Central memory CD8-positive, alpha-beta T cell (primary cell): ENCODE measurements around the gene MYOF.
"Not testable (repeated sequence)": the region's sequence is repeated elsewhere in the genome, so short reads cannot be mapped to it uniquely, and the experiment has no call there.

ENCODE experiments used
- ATAC-seq: fragments of 150-1000 bp; cut with Tn5 transposase; replicated peaks from 2 replicates; pipeline ENCODE4 v1.10.0; 2022; ENCODE audit warnings: mild to moderate bottlenecking, moderate FRiP score, moderate number of reproducible peaks; ENCODE audit not compliant: poor library complexity, severe bottlenecking; ENCODE audit errors: extremely low read depth
- DNase-seq, 2 donors: peaks; one replicate each; pipeline ENCODE4 v3.0.0; 2021; ENCODE audit warnings: low spot score in 2 of 2
- H3K27ac Mint-ChIP-seq: one replicate; pipeline ENCODE4 v1.8.0; 2022; ENCODE audit warnings: low read depth, mild to moderate bottlenecking, moderate library complexity, mixed read lengths
- H3K27me3 Mint-ChIP-seq: one replicate; pipeline ENCODE4 v1.8.0; 2022; ENCODE audit warnings: mixed read lengths
- H3K36me3 Mint-ChIP-seq: one replicate; pipeline ENCODE4 v1.8.0; 2022; ENCODE audit warnings: mild to moderate bottlenecking, moderate library complexity, mixed read lengths; ENCODE audit not compliant: insufficient read depth
- H3K4me1 Mint-ChIP-seq: one replicate; pipeline ENCODE4 v1.8.0; 2022; ENCODE audit warnings: mixed read lengths
- H3K4me3 Mint-ChIP-seq: one replicate; pipeline ENCODE4 v1.8.0; 2022; ENCODE audit warnings: mild to moderate bottlenecking, moderate library complexity, mixed read lengths
- H3K9me3 Mint-ChIP-seq: one replicate; pipeline ENCODE4 v1.8.0; 2022; ENCODE audit warnings: mixed read lengths

The MYOF gene

DNA sequence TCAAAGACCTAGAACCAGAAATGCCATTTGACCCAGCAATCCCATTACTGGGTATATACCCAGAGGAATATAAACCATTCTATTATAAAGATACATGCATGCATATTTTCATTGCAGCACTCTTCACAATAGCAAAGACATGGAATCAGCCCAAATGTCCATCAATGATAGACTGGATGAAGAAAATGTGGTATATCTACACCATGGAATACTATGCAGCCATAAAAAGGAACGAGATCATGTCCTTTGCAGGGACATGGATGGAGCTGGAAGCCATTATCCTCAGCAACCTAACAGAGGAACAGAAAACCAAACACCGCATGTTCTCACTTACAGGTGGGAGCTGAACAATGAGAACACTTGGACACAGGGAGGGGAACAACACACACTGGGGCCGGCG is 123.7 kb downstream of the MYOF start:
- not testable (repeated sequence) for H3K4me1 Mint-ChIP-seq, H3K9me3 Mint-ChIP-seq, H3K4me3 Mint-ChIP-seq, H3K27ac Mint-ChIP-seq, H3K36me3 Mint-ChIP-seq, DNase-seq, ATAC-seq
- peaks cover 40% of the 10 kb centered on the region for H3K27me3 Mint-ChIP-seq

- H3K4me1 Mint-ChIP-seq = peaks cover 6% of the 10 kb centered on the region
- ATAC-seq (no peak), DNase-seq (no peak)
- H3K36me3 Mint-ChIP-seq = peaks cover 2% of the 10 kb centered on the region
- peaks cover 40% of the 10 kb centered on the region for H3K27me3 Mint-ChIP-seq
- H3K9me3 Mint-ChIP-seq = no peaks in the 10 kb centered on the region
- no peak overlapping the region for H3K27ac Mint-ChIP-seq
- no peak overlapping the region for H3K4me3 Mint-ChIP-seq
Observed at GRCh38 chr10:93357680-93358079, 124.5 kb downstream of the MYOF start.

GRCh38 chr10:93356516-93356915 is 125.6 kb downstream of the MYOF start:
- Mint-ChIP-seq H3K36me3 (peaks cover 2% of the 10 kb centered on the region), H3K27me3 (peaks cover 40% of the 10 kb centered on the region), H3K9me3 (no peaks in the 10 kb centered on the region), H3K4me1 (peaks cover 6% of the 10 kb centered on the region), H3K27ac (no peak overlapping the region), H3K4me3 (no peak overlapping the region)
- DNase-seq (no peak), ATAC-seq (no peak)

- Mint-ChIP-seq H3K27ac (no peak overlapping the region), H3K4me3 (no peak overlapping the region), H3K9me3 (no peaks in the 10 kb centered on the region), H3K27me3 (peaks cover 25% of the 10 kb centered on the region), H3K4me1 (peaks cover 4% of the 10 kb centered on the region), H3K36me3 (no peaks in the 10 kb centered on the region)
- no peak for DNase-seq
- no peak for ATAC-seq
Observed at GRCh38 chr10:93352638-93353383, 129.3 kb downstream of the MYOF start.

DNA sequence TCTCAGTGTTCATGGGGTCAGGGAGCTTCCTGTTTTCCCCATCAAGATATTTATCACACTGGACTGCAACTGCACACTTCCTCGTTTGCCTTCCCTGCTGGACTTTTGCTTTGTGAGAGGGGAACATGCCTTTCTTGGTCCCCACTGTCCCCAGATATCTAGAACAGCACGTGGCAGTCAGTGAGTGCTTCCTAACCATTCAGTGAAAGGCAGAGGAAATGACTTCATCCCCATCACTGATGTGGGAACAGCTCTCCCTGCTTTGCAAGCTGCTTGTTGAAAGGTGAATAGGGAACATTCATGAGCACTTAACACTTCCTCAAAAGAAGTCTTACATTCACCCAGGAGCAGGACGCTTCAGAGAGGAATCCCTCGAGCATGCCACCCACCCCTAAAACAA is 135.4 kb downstream of the MYOF start:
- H3K4me1 Mint-ChIP-seq = no peaks in the 10 kb centered on the region
- DNase-seq (no peak), ATAC-seq (no peak)
- H3K9me3 Mint-ChIP-seq = no peaks in the 10 kb centered on the region
- H3K27ac Mint-ChIP-seq = no peak overlapping the region
- no peaks in the 10 kb centered on the region for H3K27me3 Mint-ChIP-seq
- H3K4me3 Mint-ChIP-seq = no peak overlapping the region
- no peaks in the 10 kb centered on the region for H3K36me3 Mint-ChIP-seq

- DNase-seq (no peak), ATAC-seq (no peak)
- Mint-ChIP-seq H3K9me3 (no peaks in the 10 kb centered on the region), H3K4me1 (no peaks in the 10 kb centered on the region), H3K27me3 (no peaks in the 10 kb centered on the region), H3K36me3 (no peaks in the 10 kb centered on the region), H3K27ac (no peak overlapping the region), H3K4me3 (no peak overlapping the region)
Observed at GRCh38 chr10:93346108-93346507, 136.0 kb downstream of the MYOF start.

DNA sequence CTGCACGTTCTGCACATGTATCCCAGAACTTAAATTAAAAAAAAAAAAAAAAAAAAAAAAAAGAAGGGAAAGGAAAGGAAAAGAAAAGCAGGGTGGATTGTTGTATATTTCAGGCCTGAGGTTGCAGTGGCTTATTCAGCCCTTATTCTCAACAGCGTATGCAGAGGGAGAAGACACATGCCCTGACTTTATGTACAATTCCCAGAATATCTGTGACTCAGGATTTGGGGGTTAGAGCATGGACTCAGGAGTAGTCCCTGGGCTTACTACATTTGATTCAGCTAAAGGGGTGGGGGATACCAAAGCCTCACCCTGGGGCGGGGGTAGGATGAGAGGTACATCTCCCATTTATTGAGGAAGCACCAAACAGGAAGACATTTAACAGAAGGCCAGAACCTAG is 137.4 kb downstream of the MYOF start:
- ATAC-seq = no peak
- no peaks in the 10 kb centered on the region for H3K9me3 Mint-ChIP-seq
- H3K36me3 Mint-ChIP-seq = no peaks in the 10 kb centered on the region
- no peak for DNase-seq
- no peak overlapping the region for H3K4me3 Mint-ChIP-seq
- no peak overlapping the region for H3K27ac Mint-ChIP-seq
- no peaks in the 10 kb centered on the region for H3K4me1 Mint-ChIP-seq
- no peaks in the 10 kb centered on the region for H3K27me3 Mint-ChIP-seq

GRCh38 chr10:93342921-93343320 is 139.2 kb downstream of the MYOF start:
- no peaks in the 10 kb centered on the region for H3K4me1 Mint-ChIP-seq
- DNase-seq (no peak), ATAC-seq (no peak)
- no peak overlapping the region for H3K4me3 Mint-ChIP-seq
- no peak overlapping the region for H3K27ac Mint-ChIP-seq
- H3K9me3 Mint-ChIP-seq = no peaks in the 10 kb centered on the region
- no peaks in the 10 kb centered on the region for H3K36me3 Mint-ChIP-seq
- H3K27me3 Mint-ChIP-seq = no peaks in the 10 kb centered on the region

DNA sequence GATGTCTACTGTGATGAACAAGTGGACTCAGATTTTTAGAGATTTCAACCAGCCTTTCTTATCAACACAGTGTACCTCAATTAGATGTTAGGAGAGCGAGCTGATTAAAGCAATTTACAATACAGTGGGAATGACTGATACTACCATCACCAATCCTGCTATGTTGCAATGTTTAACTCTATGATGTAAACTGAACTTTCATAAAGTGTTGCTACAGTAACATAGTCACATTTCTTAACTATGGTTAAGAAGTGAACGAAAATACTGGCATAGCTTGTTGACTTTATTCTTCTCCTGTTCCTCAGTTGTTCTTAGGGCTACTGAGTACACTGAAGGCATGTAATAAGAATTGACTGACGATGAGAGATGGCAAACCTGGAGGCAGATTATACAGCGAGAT is 139.8 kb downstream of the MYOF start:
- ATAC-seq (no peak), DNase-seq (no peak)
- Mint-ChIP-seq H3K4me3 (no peak overlapping the region), H3K9me3 (no peaks in the 10 kb centered on the region), H3K27ac (no peak overlapping the region), H3K27me3 (no peaks in the 10 kb centered on the region), H3K4me1 (no peaks in the 10 kb centered on the region), H3K36me3 (no peaks in the 10 kb centered on the region)

DNA sequence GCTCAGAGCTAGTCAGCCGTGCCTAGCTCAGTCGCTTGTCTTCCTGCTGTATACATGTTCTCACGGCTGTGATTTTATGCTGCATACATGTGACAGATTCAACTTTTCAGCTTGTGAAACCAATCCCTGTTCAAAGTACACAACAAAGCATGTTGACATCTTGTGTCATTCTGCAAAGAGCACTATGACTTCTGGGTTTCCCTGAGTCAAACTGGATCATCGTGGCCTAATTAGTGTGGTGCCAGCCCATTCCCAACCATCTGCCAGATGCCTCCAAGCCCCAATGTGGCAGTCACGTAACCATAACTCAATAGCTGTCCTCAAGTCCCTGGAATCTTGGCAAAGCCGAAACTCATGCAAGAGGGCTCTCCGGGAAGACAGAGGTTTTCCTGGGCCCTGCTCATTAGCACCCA is 144.8 kb downstream of the MYOF start:
- no peak for DNase-seq
- ATAC-seq = no peak
- Mint-ChIP-seq H3K27me3 (no peaks in the 10 kb centered on the region), H3K36me3 (no peaks in the 10 kb centered on the region), H3K4me1 (no peaks in the 10 kb centered on the region), H3K27ac (no peak overlapping the region), H3K4me3 (no peak overlapping the region), H3K9me3 (no peaks in the 10 kb centered on the region)

- ATAC-seq (no peak), DNase-seq (no peak)
- no peaks in the 10 kb centered on the region for H3K9me3 Mint-ChIP-seq
- H3K27me3 Mint-ChIP-seq = no peaks in the 10 kb centered on the region
- no peaks in the 10 kb centered on the region for H3K4me1 Mint-ChIP-seq
- no peak overlapping the region for H3K27ac Mint-ChIP-seq
- H3K36me3 Mint-ChIP-seq = no peaks in the 10 kb centered on the region
- no peak overlapping the region for H3K4me3 Mint-ChIP-seq
Observed at GRCh38 chr10:93336678-93337077, 145.5 kb downstream of the MYOF start.

GRCh38 chr10:93336110-93336509 is 146.0 kb downstream of the MYOF start:
- no peaks in the 10 kb centered on the region for H3K4me1 Mint-ChIP-seq
- H3K27ac Mint-ChIP-seq = no peak overlapping the region
- H3K4me3 Mint-ChIP-seq = no peak overlapping the region
- ATAC-seq (no peak), DNase-seq (no peak)
- H3K27me3 Mint-ChIP-seq = peaks cover 4% of the 10 kb centered on the region
- no peaks in the 10 kb centered on the region for H3K36me3 Mint-ChIP-seq
- no peaks in the 10 kb centered on the region for H3K9me3 Mint-ChIP-seq

DNA sequence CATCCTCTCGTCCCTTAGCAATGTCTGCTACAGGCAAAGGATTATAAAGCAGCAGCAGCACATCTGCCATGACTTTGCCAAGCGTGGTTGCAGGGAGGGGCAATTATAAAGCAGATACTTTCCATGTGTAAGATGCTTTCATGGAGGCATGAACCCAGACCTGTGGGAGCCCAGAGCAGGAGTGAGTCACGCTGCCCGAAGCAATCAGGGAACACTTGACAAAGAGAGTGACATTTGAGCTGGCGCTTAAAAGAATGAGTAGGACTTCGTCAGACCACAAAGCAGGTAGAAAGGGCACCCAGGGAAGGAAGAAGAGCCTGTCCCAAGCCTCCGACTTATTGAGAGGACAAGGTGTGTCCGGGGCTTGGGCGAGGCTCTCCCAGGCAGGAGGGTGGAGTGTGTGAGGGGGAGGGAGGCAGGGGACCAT is 147.2 kb downstream of the MYOF start:
- H3K9me3 Mint-ChIP-seq = no peaks in the 10 kb centered on the region
- H3K36me3 Mint-ChIP-seq = no peaks in the 10 kb centered on the region
- ATAC-seq (no peak), DNase-seq (no peak)
- no peak overlapping the region for H3K27ac Mint-ChIP-seq
- H3K4me3 Mint-ChIP-seq = no peak overlapping the region
- H3K27me3 Mint-ChIP-seq = peaks cover 15% of the 10 kb centered on the region
- no peaks in the 10 kb centered on the region for H3K4me1 Mint-ChIP-seq
